ENCODE data around the gene DNER.

DNER gene

GRCh38 chr2:229443546-229444268 lies 270.6 kb downstream of the DNER start:
- no peak for DNase-seq (ENCODE audit: low read depth, low spot score)

DNA sequence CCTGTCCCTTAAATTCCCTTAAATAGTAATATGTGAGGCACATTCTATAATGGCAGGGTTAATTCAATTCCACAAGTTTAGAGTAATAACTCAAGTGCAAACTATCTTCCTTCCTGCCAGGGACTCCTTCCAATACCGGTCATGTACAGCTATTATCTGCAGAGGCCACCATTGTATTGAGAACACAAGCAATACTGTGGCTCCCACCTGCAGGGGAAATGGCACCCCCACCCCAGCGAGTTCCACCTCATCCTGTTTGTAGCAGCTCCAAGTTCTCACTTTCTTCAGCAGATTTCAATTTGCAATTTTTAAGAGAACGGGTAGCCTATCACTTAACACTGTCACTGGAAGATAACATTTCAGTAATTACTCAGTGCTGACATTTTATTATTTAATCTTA lies 271.2 kb downstream of the DNER start:
- no peak for DNase-seq (ENCODE audit: low read depth, low spot score)

DNA sequence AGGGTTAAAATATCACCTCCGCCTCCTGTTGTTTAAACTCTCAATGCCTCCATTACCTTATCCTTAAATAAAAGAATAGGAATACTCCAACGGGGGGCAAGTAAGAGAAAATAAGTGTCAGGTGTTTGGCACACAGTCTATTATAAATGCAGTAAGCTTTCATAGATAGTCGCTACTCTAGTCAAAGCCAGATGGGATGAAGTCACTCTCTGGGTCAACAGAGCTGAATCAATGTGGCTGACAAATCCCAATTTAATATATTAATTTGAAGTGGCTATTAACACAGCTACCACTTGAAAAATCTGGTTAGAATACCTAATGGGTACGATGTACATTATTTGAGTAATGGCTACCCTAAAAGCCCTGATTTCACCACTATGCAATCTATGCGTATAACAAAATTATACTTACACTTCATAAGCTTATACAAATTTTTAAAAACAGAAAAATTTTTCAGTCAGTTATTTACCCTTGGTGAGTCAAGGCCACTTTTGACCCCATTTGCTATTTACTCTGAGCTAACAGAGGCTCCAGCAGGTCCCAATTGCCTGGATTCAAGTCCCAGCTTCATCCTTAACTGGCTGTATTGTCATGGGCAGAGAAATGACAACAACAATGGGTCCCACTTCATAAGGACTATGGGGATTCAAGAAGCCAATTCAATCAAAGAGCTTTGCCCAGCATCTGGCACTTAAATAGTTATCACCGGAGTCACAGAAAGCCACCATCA lies 275.8 kb downstream of the DNER start:
- DNase-seq (ENCODE audit: low read depth, low spot score): no peak

DNA sequence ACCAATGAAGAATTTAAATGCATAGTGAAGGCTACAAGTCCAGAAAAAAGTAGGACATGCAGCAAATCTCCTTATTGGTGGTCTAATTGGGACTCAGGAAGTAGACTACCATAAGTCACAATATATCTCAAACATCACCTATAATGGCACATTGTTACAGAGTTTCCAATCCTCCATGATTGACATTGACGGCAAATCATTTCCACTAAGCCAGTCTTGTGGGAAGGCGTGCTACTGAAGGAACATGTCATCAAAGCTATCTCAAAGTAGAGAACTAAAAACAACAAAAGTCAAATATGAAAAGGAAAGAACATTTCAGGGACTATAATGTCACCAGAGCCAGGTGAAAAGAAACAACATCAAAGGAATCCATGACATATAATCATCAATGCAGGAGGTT lies 276.9 kb downstream of the DNER start:
- no peak for DNase-seq (ENCODE audit: low read depth, low spot score)

GRCh38 chr2:229434187-229434586 lies 280.2 kb downstream of the DNER start:
- no peak for DNase-seq (ENCODE audit: low read depth, low spot score)

GRCh38 chr2:229433351-229433750 lies 281.0 kb downstream of the DNER start:
- DNase-seq (ENCODE audit: low read depth, low spot score): no peak

GRCh38 chr2:229431327-229431954 lies 282.9 kb downstream of the DNER start:
- peak; percentile 65 for DNase-seq (ENCODE audit: low read depth, low spot score)

DNA sequence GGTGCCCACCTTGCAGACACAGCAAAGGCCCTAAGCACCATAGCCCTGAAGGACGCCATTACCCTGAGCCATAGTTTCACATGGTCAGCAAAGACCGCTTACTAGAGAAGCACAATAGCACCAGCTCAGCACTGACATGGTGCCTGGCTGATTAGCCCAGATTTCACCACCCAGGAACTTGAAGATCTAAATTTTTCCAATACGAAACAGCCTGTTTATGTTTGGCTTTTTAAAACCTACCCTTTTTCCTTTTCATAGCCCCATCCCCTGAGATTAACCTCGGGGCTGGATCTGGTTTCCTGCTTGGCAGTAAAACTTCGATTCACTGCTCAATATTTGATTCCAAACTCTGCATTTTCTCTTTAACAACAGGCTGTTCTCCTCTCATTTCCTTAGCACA lies 284.8 kb downstream of the DNER start:
- DNase-seq (ENCODE audit: low read depth, low spot score): no peak

- no peak for DNase-seq (ENCODE audit: low read depth, low spot score)
Measured at GRCh38 chr2:229426464-229426863, 287.9 kb downstream of the DNER start.

- DNase-seq (ENCODE audit: low read depth, low spot score): no peak
Measured at GRCh38 chr2:229425598-229425997, 288.8 kb downstream of the DNER start.

GRCh38 chr2:229422063-229422462 lies 292.3 kb downstream of the DNER start:
- no peak for DNase-seq (ENCODE audit: low read depth, low spot score)

DNA sequence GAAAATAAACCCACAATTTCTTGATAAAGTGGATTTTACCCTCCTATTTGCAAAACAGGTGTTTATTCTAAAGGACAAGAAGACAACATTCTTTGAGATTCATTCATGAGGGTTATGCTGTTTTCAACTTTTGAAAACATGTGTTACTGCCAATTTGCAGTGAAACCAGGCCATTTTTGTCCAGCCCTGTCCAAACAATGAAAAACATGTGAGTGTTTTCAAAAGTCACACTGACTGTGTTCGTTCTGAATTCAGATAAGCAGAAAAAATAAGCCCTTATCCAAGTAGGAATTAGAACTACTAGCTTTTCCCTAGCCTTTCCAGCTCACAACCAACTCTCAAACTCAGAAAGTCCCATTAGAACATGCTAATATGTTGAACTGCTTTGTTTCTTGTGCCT lies 295.2 kb downstream of the DNER start:
- no peak for DNase-seq (ENCODE audit: low read depth, low spot score)

DNA sequence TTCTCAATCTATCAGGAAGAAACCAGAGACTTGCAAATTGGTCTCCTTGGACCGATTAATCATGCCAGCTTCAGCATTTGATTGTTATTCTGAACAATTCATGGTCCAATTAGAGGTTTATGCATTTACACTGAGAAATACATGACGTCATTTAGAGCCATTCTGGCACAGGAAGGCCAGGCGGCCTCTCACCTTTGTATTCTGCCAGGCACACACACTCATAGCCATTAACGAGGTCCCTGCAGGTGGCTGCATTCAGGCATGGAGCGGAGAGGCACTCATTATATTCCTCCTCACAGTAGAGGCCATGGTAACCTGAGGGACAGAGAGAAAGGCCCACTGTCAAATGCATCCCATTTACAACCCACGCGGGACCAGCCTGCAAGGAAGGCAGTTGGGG lies 296.4 kb downstream of the DNER start:
- DNase-seq (ENCODE audit: low read depth, low spot score): peak; percentile 46

DNA sequence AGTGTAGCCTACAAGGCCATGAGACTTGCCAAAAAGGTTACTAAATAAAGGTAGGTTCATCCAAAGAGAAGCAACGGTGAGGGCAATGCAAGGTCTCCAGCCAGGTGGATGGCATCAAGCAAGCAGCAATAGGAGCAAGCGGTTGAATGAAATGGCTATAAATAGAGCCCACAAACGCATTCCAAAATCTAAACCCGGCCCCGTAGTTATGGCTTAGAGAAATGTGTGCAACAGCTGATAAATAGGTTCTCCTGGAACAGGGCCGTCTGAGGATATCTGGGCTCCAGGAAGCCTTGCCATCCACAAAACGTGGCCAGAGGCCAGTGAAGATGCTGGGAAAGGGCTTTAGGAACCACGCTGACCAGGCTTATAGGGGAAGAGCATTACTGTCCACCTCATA lies 297.2 kb downstream of the DNER start:
- no peak for DNase-seq (ENCODE audit: low read depth, low spot score)

GRCh38 chr2:229416116-229416694 lies 298.1 kb downstream of the DNER start:
- peak; percentile 51 for DNase-seq (ENCODE audit: low read depth, low spot score)

GRCh38 chr2:229414631-229415030 lies 299.7 kb downstream of the DNER start:
- no peak for DNase-seq (ENCODE audit: low read depth, low spot score)

DNA sequence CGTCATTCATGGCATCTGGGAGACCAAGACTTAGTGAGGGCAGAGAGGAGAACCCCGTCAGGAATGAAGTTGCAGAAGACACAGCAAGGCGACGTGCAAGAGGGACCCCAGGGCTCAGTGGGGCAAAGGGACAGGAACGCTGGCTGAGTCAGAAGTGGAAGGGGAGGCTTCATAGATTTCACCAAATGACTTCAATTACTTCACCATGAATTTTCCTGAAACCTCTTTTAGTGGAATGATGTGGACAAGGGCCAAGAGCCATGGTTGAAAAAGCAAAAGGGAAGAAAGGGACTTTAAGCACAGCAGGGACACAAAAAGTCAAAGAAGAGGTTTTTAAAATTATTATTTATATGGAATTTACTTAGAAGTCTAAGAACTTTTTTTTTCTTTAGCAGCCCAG lies 301.7 kb downstream of the DNER start:
- DNase-seq (ENCODE audit: low read depth, low spot score): no peak

DNA sequence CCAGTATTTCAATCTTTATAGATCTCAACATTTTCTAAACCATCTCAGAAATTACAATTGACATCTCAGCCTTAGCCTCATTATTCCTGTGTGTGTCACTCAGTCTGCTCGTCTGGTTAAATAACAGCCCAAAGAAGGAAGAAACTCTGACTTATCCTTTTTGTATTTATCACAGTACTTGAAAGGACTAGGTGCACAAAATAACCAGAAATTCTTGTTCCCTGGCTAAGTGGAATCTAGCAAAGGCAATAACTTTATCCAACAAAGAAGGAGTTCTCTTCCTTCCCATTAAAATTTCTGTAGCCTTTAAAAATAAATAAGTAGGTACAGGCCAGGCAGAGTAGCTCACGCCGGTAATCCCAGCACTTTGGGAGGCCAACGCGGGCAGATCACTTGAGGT lies 303.4 kb downstream of the DNER start:
- no peak for DNase-seq (ENCODE audit: low read depth, low spot score)

DNA sequence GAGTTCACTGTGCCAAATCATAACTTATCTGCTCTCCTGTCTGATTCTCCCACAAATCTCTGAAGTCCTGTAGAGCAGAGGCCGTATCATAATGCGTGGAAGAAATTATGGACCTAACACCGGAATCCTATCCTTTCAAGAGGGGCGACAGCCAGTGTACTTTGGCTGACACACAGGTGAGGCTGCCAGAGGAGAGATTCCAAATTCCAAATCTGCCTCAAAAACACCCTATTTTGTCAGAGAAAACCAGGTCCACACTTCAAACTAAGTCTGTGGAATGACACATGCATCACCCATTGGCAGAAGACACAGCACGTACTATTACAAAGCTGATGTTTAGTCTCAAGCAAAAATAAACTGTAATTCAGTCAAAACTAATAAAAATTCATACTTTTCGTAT lies 304.1 kb downstream of the DNER start:
- DNase-seq (ENCODE audit: low read depth, low spot score): no peak

- no peak for DNase-seq (ENCODE audit: low read depth, low spot score)
Measured at GRCh38 chr2:229409751-229410181, 304.6 kb downstream of the DNER start.

GRCh38 chr2:229408962-229409361 lies 305.4 kb downstream of the DNER start:
- no peak for DNase-seq (ENCODE audit: low read depth, low spot score)

DNA sequence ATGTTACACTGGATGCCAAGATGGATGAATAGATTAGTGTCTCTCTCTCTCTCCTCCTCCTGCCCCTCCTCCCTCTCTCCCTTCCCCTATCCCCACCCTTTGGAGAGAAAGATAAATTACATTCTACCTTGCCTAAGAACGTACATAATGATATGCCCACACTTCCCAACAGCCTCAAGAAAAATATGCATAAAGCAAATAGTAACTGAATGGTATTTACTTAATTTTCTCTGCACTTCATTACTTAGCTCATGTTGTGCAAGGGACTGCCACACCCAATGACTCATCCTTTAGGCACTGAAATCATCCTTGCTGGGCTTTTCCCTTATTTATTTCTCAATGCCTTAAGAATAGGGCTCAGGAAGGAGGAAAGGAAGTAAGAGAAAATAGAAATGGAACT lies 306.0 kb downstream of the DNER start:
- peak; percentile 83 for DNase-seq (ENCODE audit: low read depth, low spot score)

Data from astrocyte of the hippocampus (primary cell).